GM12801 (cell line): ENCODE results near the gene CDYL2.

Experiments used
- CTCF ChIP-seq: IDR thresholded peaks from one replicate; pipeline ENCODE4 v1.5.1; 2011; ENCODE audit warnings: control low read depth; ENCODE audit not compliant: insufficient read length; ENCODE audit errors: extremely low read depth

Gene CDYL2

DNA sequence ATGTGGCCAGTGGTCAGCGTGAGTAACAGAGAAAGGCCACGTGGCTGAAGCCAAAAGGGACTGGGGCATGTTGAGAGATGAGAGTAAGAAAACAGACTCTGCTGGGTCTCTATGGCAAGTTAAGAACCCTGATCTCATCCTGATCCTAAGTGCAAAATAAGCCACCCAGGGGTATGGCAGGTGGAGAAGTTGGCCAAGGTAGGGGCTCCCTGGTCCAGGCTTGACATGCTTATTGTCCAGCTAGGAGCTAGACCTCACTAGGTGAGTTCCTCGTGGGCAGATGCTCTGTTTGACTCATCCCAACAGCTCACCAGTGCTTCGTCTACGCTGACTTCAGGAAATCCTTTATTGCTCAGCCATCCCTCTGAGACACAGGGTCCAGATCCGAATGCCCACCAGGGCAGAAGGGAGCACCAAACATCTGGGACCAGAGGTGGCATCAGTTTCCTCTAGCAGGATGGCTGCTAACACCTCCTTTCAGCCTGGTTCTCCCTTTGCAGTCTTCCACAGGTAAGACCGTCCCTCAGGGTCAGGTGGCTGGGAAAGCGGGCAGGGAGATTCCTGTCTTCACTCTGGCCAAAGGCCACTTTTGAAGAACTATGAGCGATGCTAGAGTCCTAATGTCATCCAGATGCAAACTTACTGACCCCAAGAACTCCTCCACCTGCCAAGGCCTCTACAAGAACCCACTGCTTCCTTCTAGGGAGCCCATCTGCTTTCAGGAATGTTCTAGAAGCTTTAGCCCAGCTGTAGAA lies 99.5 kb downstream of the CDYL2 start:
- no peak for TF ChIP-seq CTCF

GRCh38 chr16:80703131-80704071 lies 101.0 kb downstream of the CDYL2 start:
- no peak for TF ChIP-seq CTCF

DNA sequence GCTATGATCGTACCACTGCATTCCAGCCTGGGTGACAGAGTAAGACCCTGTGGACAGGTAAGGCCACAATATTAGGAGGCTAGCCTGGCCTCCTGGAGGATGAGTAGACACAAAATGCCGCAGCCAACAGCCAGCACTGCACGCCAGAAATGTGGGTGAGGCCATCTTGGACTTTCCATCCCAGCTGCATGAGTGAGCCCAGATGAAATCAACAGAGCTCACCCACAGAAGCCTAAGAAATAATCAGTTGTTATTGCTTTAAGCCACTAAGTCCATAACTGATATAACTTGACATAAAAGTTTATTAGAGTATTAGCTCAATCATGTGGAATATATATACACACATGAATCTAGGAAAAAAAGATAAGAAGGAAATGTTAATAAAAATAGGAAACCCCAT lies 101.7 kb downstream of the CDYL2 start:
- TF ChIP-seq CTCF, result no peak

GRCh38 chr16:80700558-80700957 lies 103.8 kb downstream of the CDYL2 start:
- no peak for TF ChIP-seq CTCF

DNA sequence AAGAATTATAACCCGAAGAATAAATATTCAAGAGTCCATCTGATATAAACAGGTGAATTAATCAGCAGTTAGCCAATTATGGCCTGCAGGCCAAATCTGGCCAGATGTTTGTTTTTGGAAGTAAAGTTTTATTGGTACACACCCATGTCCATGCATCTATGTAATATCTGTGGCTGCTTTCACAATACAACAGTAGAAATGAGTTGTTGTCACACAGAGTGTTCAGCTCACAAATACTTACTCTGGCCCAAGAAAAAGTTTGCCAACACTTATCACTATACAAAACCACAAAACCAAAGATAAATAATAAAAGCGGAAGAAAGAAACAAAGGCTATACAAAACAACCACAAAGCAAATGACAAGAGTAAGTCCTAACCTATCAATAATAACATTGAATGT lies 109.4 kb downstream of the CDYL2 start:
- TF ChIP-seq CTCF, result no peak

- TF ChIP-seq CTCF, result no peak
These were observed 110.8 kb downstream of the CDYL2 start for GRCh38 chr16:80693553-80693952.

GRCh38 chr16:80692270-80692669 lies 112.1 kb downstream of the CDYL2 start:
- TF ChIP-seq CTCF, result no peak
